Stimulated activated naive CD8-positive, alpha-beta T cell treated with anti-CD3 and anti-CD28 coated beads, Interleukin-15, Interleukin-2, amounts not matched to agents 100 ng/mL and 50 ng/mL, for 24 hours (primary cell): Measurements from ENCODE around the gene ELAVL2.

Experiments
- H3K27ac Mint-ChIP-seq: one replicate; pipeline ENCODE4 v1.8.0; 2021; ENCODE audit warnings: mild to moderate bottlenecking, mixed read lengths
- H3K27me3 Mint-ChIP-seq: one replicate; pipeline ENCODE4 v1.8.0; 2021; ENCODE audit warnings: mixed read lengths
- H3K36me3 Mint-ChIP-seq: one replicate; pipeline ENCODE4 v1.8.0; 2021; ENCODE audit warnings: low read depth, mixed read lengths
- H3K4me1 Mint-ChIP-seq: one replicate; pipeline ENCODE4 v1.8.0; 2021; ENCODE audit warnings: low read depth, mixed read lengths
- H3K4me3 Mint-ChIP-seq: one replicate; pipeline ENCODE4 v1.8.0; 2021; ENCODE audit warnings: mild to moderate bottlenecking, mixed read lengths
- H3K9me3 Mint-ChIP-seq: one replicate; pipeline ENCODE4 v1.8.0; 2021; ENCODE audit warnings: mixed read lengths

ELAVL2 gene

DNA sequence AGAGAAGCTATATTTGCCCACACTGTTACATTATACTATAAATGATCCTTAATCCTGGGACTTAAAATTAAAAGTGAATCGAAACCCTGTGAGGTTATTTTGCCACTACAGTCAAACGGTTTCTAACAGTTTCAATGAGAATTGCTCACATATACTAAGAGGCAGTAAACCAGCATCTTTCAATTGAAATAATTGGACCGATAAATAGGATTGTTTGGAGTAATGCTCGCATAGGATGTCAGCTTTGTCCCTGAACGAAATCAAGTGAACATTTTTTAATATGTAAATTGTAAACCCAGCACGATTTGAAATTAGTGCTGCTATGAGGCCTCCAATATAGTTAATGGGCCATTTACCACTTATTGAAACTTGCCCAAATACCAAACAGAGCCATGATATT is 60.5 kb downstream of the ELAVL2 start:
- Mint-ChIP-seq H3K4me3 (no peak overlapping the region), H3K4me1 (no peaks in the 10 kb centered on the region), H3K27me3 (no peaks in the 10 kb centered on the region), H3K36me3 (no peaks in the 10 kb centered on the region), H3K27ac (no peak overlapping the region), H3K9me3 (peaks cover 7% of the 10 kb centered on the region)

DNA sequence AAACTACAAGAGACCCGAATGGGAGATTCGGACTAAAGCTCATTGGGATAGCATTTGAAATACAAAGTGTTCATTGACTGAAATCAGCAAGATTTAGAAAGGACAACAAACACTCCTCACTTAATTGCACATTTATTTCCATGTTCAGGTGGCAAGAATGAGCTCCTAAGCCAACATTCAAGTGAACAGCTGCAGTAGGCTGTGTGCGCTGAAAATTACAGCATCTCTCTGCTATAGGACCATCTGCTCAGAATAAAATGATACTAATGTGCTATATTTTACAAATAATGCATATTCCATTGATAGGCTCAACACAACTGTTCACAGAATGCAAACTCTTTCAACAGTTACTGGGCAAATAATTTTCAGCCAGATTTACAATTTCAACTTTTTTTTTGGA is 61.8 kb downstream of the ELAVL2 start:
- Mint-ChIP-seq H3K27me3 (no peaks in the 10 kb centered on the region), H3K4me1 (no peaks in the 10 kb centered on the region), H3K36me3 (no peaks in the 10 kb centered on the region), H3K9me3 (peaks cover 6% of the 10 kb centered on the region), H3K4me3 (no peak overlapping the region), H3K27ac (no peak overlapping the region)

DNA sequence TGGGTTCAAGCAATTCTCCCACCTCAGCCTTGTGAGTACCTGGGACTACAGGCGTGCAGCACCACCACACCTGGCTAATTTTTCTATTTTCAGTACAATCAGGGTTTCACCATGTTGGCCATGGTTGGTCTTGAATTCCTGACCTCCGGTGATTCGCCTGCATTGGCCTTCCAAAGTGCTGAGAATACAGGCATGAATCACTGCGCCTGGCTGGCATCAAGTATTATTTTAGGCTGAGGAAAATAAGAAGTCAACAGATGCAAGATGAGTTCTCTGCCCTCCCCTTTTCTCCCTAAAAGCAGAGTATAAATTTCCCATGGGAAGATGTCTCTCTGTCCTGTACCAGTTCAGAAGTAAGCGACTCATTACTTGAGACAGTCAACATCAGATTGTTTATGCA is 71.5 kb downstream of the ELAVL2 start:
- no peaks in the 10 kb centered on the region for H3K36me3 Mint-ChIP-seq
- no peaks in the 10 kb centered on the region for H3K27me3 Mint-ChIP-seq
- no peak overlapping the region for H3K4me3 Mint-ChIP-seq
- no peaks in the 10 kb centered on the region for H3K4me1 Mint-ChIP-seq
- no peaks in the 10 kb centered on the region for H3K9me3 Mint-ChIP-seq
- no peak overlapping the region for H3K27ac Mint-ChIP-seq

DNA sequence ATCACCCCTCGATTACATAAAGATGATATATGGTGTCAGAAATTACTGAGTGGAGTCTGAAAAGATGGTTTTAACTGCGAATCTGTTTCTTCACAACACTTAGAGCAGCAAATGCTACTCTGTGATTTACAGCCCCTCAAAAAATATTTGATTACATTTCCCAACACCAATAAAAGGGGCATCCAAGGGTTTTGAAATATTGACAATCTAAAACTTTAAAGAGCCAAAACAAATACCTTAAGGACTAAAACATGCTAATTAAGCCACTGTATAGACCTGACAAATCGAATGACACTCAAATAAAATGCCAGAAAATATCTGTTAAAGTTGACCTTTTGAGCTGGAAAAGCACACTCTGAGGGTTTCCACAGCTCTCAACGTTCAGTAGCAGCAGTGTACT is 73.2 kb downstream of the ELAVL2 start:
- no peak overlapping the region for H3K27ac Mint-ChIP-seq
- no peaks in the 10 kb centered on the region for H3K27me3 Mint-ChIP-seq
- no peaks in the 10 kb centered on the region for H3K36me3 Mint-ChIP-seq

DNA sequence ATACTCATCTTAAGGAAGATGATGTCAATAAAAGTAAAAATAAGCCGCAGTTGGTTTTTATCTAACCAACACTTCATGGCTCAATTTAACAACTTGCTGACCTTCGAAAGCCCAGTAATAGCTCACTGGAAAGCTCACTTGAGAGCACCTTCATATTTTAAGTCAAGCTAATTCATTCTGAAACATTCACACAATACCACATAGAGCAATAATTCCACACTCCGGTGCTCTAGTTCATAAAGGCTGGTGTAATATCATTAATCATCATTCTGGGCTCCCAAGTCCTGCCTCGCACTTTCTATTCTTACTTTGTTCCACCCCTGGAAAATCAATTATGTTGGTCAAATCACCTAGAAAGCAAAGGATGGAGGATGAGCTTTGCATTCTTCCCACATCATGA is 74.4 kb downstream of the ELAVL2 start:
- H3K4me3 Mint-ChIP-seq, result no peak overlapping the region
- no peaks in the 10 kb centered on the region for H3K9me3 Mint-ChIP-seq
- no peaks in the 10 kb centered on the region for H3K27me3 Mint-ChIP-seq
- no peak overlapping the region for H3K27ac Mint-ChIP-seq
- no peaks in the 10 kb centered on the region for H3K4me1 Mint-ChIP-seq
- no peaks in the 10 kb centered on the region for H3K36me3 Mint-ChIP-seq

More for the DNA sequence above, 73.2 kb downstream of the ELAVL2 start:
- Mint-ChIP-seq H3K4me1 (no peaks in the 10 kb centered on the region), H3K4me3 (no peak overlapping the region), H3K9me3 (no peaks in the 10 kb centered on the region)

DNA sequence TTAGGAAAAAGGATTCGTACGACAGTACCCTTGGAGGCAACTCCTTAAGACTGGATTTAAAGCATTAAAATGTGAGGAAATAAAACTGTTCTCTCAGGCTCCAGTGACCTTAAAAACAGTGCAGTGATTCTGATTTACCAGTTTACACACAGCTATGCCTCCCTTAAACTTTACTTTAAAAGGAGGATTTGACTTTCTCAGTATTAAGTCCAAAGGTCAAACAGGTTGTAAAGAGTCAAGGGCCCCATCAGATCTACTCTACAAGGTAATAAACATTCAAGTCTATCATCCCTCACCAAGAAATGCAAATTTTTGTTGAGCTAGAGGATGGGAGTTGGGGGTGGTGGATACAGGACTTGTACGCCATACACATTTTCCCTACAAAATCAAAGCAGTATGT is 75.2 kb downstream of the ELAVL2 start:
- Mint-ChIP-seq H3K27ac (no peak overlapping the region), H3K36me3 (no peaks in the 10 kb centered on the region), H3K27me3 (no peaks in the 10 kb centered on the region), H3K9me3 (no peaks in the 10 kb centered on the region), H3K4me1 (no peaks in the 10 kb centered on the region), H3K4me3 (no peak overlapping the region)

DNA sequence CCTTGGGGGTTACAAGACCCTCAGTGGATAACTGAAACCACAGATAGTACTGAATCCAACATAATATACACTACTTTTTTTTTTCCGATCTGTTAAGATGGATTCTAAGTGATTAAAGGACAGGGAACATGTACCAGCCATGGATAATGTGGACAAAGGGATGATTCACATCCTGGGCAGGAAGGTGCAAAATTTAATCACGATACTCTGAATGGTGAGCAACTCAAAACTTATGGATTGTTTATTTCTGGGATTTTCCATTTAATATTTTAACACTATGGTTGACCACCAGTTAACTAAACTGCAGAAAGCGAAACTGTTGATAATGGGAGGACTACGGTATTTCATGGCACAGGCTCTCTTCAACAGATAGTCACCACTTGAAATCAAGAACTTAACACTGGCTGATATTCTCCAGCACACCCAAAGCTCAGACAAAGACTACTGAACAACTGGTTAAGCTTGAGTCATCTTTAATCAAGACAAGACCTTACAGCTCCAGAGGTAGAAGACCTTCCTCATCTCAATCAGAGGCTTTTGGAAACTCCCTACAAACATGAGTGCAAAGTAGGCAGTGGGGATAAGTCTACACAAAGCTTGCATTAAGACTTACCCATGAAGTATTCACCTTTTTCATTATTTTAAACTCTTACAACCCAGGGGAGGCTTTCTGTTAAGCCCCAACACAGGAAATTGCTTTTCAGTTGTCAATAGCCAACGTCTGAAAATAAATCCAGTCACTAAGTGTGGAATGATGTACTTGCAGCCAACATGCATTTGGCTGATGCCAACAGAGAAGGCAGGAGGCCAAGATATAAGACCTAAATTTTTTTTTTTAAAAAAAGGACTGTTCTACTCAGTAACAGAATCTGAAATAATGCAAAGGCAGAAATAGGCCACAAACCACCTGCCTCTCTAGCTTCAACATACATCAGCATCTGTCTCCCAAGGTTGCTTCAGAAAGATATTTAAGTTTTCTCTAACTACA is 78.7 kb downstream of the ELAVL2 start:
- Mint-ChIP-seq H3K4me3 (no peak overlapping the region), H3K4me1 (no peaks in the 10 kb centered on the region), H3K9me3 (peaks cover 5% of the 10 kb centered on the region), H3K27me3 (no peaks in the 10 kb centered on the region), H3K27ac (no peak overlapping the region), H3K36me3 (no peaks in the 10 kb centered on the region)

DNA sequence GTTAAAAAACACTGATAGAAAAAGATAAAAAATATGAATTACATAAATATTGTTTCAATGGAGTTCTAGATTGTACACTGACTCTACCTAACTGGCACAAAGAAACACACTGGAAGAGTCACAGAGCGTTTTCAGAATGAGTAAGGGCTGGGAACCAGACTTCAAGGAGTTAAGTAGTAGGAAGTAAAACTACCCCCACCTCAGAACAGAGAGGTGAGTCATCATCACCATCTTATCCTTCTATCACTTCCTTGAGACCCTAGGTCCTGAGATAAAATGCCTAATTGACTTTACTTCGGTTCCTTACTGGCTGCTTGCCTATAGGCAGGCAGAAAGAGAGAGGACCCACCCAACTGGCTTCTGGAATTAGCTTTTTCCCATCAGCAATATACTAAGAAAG is 79.7 kb downstream of the ELAVL2 start:
- Mint-ChIP-seq H3K36me3 (no peaks in the 10 kb centered on the region), H3K9me3 (peaks cover 5% of the 10 kb centered on the region), H3K27me3 (no peaks in the 10 kb centered on the region), H3K4me1 (no peaks in the 10 kb centered on the region), H3K4me3 (no peak overlapping the region), H3K27ac (no peak overlapping the region)

DNA sequence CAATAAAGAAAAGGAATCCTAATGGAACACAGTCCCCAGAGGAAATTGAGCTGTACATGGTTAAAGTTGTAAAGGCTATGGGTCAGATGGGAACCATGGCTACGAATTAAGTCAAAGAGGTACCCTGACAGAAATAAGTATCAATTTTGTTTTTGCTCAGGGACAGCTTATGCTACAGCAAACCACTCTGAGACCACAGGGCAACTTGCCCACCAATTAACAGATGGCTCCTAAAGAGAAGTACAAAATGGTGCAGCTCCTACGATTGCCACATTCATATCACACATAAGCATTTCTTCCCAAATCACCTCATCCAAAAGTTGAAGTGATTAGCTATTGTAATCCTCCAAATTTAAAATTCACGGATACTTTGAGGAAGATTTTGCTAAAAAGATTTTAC is 83.0 kb downstream of the ELAVL2 start:
- no peaks in the 10 kb centered on the region for H3K4me1 Mint-ChIP-seq
- no peak overlapping the region for H3K4me3 Mint-ChIP-seq
- no peak overlapping the region for H3K27ac Mint-ChIP-seq
- peaks cover 6% of the 10 kb centered on the region for H3K9me3 Mint-ChIP-seq
- H3K27me3 Mint-ChIP-seq, result no peaks in the 10 kb centered on the region
- H3K36me3 Mint-ChIP-seq, result no peaks in the 10 kb centered on the region

DNA sequence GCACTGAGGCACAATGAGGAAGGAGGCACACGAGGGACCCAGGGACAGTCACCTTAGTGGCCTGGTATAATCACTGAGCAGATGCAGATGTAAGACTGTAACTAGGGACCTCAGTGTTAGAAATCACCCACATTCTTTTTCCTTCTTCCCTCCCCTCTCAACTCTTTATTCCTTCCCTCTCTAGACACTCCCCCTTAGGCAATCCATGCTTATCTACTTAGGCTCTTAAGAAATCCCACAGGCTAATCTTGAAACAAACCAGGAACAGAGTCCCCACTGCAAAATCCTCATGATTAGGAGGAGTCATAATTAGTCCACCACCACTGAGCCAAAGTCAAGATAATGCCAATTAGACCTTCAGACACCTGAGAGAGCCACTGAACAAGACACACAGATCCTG is 84.7 kb downstream of the ELAVL2 start:
- no peaks in the 10 kb centered on the region for H3K36me3 Mint-ChIP-seq
- H3K9me3 Mint-ChIP-seq, result peaks cover 14% of the 10 kb centered on the region
- no peaks in the 10 kb centered on the region for H3K4me1 Mint-ChIP-seq
- H3K4me3 Mint-ChIP-seq, result no peak overlapping the region
- no peak overlapping the region for H3K27ac Mint-ChIP-seq
- no peaks in the 10 kb centered on the region for H3K27me3 Mint-ChIP-seq

DNA sequence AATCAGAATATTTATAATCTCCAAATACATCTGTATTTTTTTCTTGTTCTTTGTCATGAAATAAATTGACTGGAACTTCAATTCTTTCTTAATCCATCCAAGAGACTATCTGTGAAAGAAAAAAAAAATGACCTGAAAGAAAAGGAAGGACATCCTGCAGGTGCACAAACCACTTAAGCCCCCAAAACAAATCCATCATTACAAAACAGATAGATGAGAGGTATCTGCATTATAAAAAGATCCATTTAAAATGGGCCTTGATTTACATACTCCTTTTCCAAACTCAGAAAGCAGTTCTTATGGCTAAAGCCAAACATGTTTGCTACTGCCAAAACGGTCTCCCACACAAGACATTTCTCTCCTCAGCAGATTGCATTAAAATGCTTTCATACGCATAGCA is 85.5 kb downstream of the ELAVL2 start:
- Mint-ChIP-seq H3K36me3 (no peaks in the 10 kb centered on the region), H3K4me1 (no peaks in the 10 kb centered on the region), H3K9me3 (peaks cover 14% of the 10 kb centered on the region), H3K27me3 (no peaks in the 10 kb centered on the region), H3K27ac (no peak overlapping the region), H3K4me3 (no peak overlapping the region)

DNA sequence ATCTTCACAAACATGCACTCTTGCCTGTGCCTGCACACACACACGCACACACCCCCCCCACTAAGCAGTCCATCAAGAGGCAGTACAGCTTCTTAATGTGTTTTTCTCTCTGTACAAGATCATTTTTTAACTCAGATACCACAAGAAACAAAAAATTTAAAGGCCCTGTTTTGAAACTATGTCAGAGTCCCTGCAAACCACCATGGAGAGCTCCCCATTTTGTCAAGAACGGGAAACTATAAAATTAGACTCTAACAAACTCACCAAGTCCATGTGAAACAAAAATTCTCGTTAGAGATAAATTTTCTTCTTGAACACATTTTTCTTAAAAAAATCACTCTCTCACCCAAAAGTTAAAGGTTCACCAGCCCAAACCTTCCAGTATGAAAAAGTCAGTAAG is 86.3 kb downstream of the ELAVL2 start:
- Mint-ChIP-seq H3K9me3 (peaks cover 14% of the 10 kb centered on the region), H3K27ac (no peak overlapping the region), H3K27me3 (no peaks in the 10 kb centered on the region), H3K36me3 (no peaks in the 10 kb centered on the region), H3K4me3 (no peak overlapping the region), H3K4me1 (no peaks in the 10 kb centered on the region)

DNA sequence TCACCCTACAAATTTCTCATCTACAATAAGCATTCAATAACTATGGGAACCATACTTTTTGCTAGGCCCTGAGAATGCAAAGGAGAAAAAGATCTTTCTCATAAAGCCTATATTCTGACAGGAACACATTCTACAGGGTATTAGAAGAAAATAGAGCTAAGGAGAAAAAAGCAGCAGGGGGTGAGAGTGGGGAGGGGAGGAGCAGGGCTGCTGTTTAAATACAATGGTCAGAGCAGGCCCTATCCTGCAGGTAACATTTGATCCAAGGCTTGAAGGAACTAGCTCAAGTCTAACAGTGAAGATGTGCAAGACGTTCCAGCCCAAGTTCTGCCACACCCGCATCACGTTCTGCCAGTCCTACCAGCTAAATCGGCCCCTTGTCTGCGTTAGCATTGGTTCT is 89.7 kb downstream of the ELAVL2 start:
- no peaks in the 10 kb centered on the region for H3K27me3 Mint-ChIP-seq
- no peak overlapping the region for H3K27ac Mint-ChIP-seq
- H3K4me1 Mint-ChIP-seq, result no peaks in the 10 kb centered on the region
- H3K9me3 Mint-ChIP-seq, result peaks cover 14% of the 10 kb centered on the region
- no peak overlapping the region for H3K4me3 Mint-ChIP-seq
- no peaks in the 10 kb centered on the region for H3K36me3 Mint-ChIP-seq

DNA sequence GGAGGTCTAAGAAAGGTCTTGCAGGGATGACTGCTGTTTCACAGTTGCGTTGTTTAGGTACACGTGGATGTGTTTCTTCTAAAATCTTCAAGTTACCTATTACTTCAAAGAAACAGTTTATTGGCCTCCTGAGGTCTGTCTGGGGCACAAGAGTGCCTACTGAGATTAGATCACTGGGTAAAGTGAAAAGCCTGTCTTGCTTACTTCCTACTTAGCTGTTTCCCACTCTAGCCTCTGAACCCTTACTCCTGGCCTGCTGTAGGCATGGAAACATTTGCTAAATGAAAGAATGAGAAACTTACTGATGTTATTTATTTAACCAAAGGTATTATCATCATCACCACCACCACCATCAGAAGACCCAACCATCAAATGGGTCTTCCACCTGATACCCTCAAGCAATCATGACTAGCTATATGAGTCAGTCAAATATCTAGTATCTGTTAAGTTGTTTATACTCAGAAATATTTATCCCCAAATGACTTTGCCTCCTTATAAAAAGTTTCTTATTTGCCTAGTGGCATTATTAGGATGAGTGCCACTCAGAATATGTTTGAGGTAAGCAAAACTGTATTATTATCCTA is 92.5 kb downstream of the ELAVL2 start:
- Mint-ChIP-seq H3K27ac (no peak overlapping the region), H3K27me3 (no peaks in the 10 kb centered on the region), H3K36me3 (no peaks in the 10 kb centered on the region), H3K9me3 (peaks cover 17% of the 10 kb centered on the region), H3K4me3 (no peak overlapping the region), H3K4me1 (no peaks in the 10 kb centered on the region)

DNA sequence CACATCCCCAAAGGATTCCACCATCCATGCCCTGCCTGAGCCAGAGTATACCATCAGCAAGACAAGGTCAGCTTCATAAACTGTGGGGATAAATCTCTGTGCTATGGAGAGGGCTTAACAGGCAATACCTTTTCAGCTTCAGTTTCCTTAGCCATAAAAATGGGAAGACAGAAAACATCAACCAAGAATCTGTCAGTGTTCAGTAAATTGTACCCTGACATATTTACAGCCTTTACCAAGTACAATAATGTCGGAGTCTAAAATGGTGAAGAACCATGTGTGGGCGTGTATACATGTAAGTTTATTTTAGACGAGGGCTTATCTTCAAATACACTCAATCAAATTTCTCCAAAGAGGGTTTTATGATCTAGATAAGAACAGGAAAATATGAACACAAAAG is 94.7 kb downstream of the ELAVL2 start:
- no peaks in the 10 kb centered on the region for H3K36me3 Mint-ChIP-seq
- no peaks in the 10 kb centered on the region for H3K4me1 Mint-ChIP-seq
- no peak overlapping the region for H3K4me3 Mint-ChIP-seq
- no peaks in the 10 kb centered on the region for H3K27me3 Mint-ChIP-seq
- H3K27ac Mint-ChIP-seq, result no peak overlapping the region
- H3K9me3 Mint-ChIP-seq, result peaks cover 9% of the 10 kb centered on the region

DNA sequence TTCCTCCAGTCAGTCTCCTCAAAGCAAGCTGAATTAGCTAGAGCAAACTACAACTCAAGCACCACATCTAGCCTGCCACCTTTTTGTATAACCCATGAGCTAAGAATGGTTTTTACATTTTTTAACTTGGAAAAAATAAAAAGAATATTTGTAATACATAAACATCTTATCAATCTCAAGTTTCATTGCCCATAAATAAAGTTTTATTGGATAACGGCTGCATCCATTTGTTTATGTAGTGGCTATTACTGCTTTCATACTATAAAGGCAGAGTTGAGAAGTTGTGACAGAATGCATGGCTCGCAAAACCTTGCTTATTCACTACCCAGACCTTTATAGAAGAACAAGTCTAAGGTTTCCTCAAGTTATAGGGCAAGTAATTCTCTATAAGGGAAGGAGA is 95.7 kb downstream of the ELAVL2 start:
- no peak overlapping the region for H3K27ac Mint-ChIP-seq

More for the DNA sequence above, 95.7 kb downstream of the ELAVL2 start:
- no peaks in the 10 kb centered on the region for H3K36me3 Mint-ChIP-seq
- no peaks in the 10 kb centered on the region for H3K27me3 Mint-ChIP-seq
- H3K4me3 Mint-ChIP-seq, result no peak overlapping the region
- peaks cover 10% of the 10 kb centered on the region for H3K9me3 Mint-ChIP-seq
- no peaks in the 10 kb centered on the region for H3K4me1 Mint-ChIP-seq
